WTC11 (cell line): ENCODE results near the gene FANCC. TPM values are rescaled to one million over a fixed set of nuclear protein-coding genes. Genes with fewer than 3 reads are reported as not detected.

ENCODE experiments used
- ATAC-seq: fragments of 200-7000 bp; cut with Tn5 transposase; 2 replicates; pipeline ENCODE4 v1.10.0; 2021; ENCODE audit warnings: mild to moderate bottlenecking, moderate library complexity
- CTCF ChIA-PET: fragments of 300-600 bp; sonication (Branson Sonifier 250); formaldehyde crosslinking; loops from one replicate; lab custom pipeline; 2021; ENCODE audit warnings: antibody characterized with exemption; lab: Charles Lee
- POLR2A ChIA-PET: fragments of 350-600 bp; sonication (Branson Sonifier 250); formaldehyde crosslinking; loops from one replicate; lab custom pipeline; 2021; ENCODE audit warnings: antibody characterized with exemption; lab: Charles Lee
- DNase-seq: peaks from one replicate; pipeline ENCODE4 v3.0.0; 2021; ENCODE audit warnings: low spot score
- H3K27ac Mint-ChIP-seq: 2 replicates; pipeline ENCODE4 v1.8.0; 2021; ENCODE audit warnings: mixed read lengths
- H3K27me3 Mint-ChIP-seq: 2 replicates; pipeline ENCODE4 v1.8.0; 2021; ENCODE audit warnings: low read depth, mild to moderate bottlenecking, moderate library complexity, mixed read lengths
- H3K36me3 Mint-ChIP-seq: 2 replicates; pipeline ENCODE4 v1.8.0; 2021; ENCODE audit warnings: mixed read lengths
- H3K4me1 Mint-ChIP-seq: 2 replicates; pipeline ENCODE4 v1.8.0; 2022; ENCODE audit warnings: mixed read lengths
- H3K4me3 Mint-ChIP-seq: 2 replicates; pipeline ENCODE4 v1.8.0; 2021; ENCODE audit warnings: mild to moderate bottlenecking, moderate library complexity, mixed read lengths
- H3K9me3 Mint-ChIP-seq: 2 replicates; pipeline ENCODE4 v1.8.0; 2021; ENCODE audit warnings: mixed read lengths
- AR ChIP-seq: fragments of 250-450 bp; sonication (Bioruptor Pico); IDR thresholded peaks from 2 replicates; pipeline ENCODE4 v1.9.0; 2021; ENCODE audit warnings: mild to moderate bottlenecking
- CREB1 ChIP-seq: sonication (generic); formaldehyde crosslinking; IDR thresholded peaks from 2 replicates; pipeline ENCODE4 v1.8.0; 2023; ENCODE audit warnings: mild to moderate bottlenecking, missing genetic modification reagents
- E2F5 ChIP-seq: sonication (generic); formaldehyde crosslinking; IDR thresholded peaks from 2 replicates; pipeline ENCODE4 v1.8.1; 2022; ENCODE audit warnings: mild to moderate bottlenecking, moderate library complexity, missing genetic modification reagents
- ELF4 ChIP-seq: sonication (generic); formaldehyde crosslinking; IDR thresholded peaks from 2 replicates; pipeline ENCODE4 v1.8.1; 2022; ENCODE audit warnings: low read depth, mild to moderate bottlenecking, moderate library complexity, missing genetic modification reagents
- FOXJ3 ChIP-seq: sonication (generic); formaldehyde crosslinking; IDR thresholded peaks from 2 replicates; pipeline ENCODE4 v1.9.0; 2021; ENCODE audit warnings: missing genetic modification reagents, mild to moderate bottlenecking, borderline replicate concordance
- FOXP4 ChIP-seq: sonication (generic); formaldehyde crosslinking; IDR thresholded peaks from 2 replicates; pipeline ENCODE4 v1.8.0; 2022; ENCODE audit warnings: mild to moderate bottlenecking, missing genetic modification reagents
- GRHL2 ChIP-seq: fragments of 250-450 bp; sonication (Bioruptor Pico); IDR thresholded peaks from 2 replicates; pipeline ENCODE4 v1.8.0; 2022; ENCODE audit warnings: mild to moderate bottlenecking, moderate library complexity; ENCODE audit not compliant: insufficient replicate concordance, severe bottlenecking
- IRF1 ChIP-seq: sonication (generic); formaldehyde crosslinking; IDR thresholded peaks from 2 replicates; pipeline ENCODE4 v1.8.0; 2023; ENCODE audit warnings: missing genetic modification reagents
- JAZF1 ChIP-seq: fragments of 250-450 bp; sonication (Bioruptor Pico); IDR thresholded peaks from 2 replicates; pipeline ENCODE4 v1.9.0; 2021; ENCODE audit warnings: moderate library complexity, mild to moderate bottlenecking, inconsistent platforms
- MAX ChIP-seq: sonication (generic); formaldehyde crosslinking; IDR thresholded peaks from 2 replicates; pipeline ENCODE4 v1.8.0; 2022; ENCODE audit warnings: mild to moderate bottlenecking, missing genetic modification reagents
- MXD4 ChIP-seq: fragments of 250-450 bp; sonication (Bioruptor Pico); IDR thresholded peaks from 2 replicates; pipeline ENCODE4 v1.8.0; 2021; ENCODE audit warnings: mild to moderate bottlenecking, moderate library complexity, borderline replicate concordance
- MYBL2 ChIP-seq: sonication (generic); formaldehyde crosslinking; IDR thresholded peaks from 2 replicates; pipeline ENCODE4 v1.8.1; 2023; ENCODE audit warnings: mild to moderate bottlenecking, moderate library complexity, missing genetic modification reagents
- NFE2L1 ChIP-seq: sonication (generic); formaldehyde crosslinking; IDR thresholded peaks from 2 replicates; pipeline ENCODE4 v1.8.1; 2023; ENCODE audit warnings: missing genetic modification reagents
- NFYB ChIP-seq: sonication (generic); formaldehyde crosslinking; conservative IDR thresholded peaks from 2 replicates; pipeline ENCODE4 v1.8.0; 2022; ENCODE audit warnings: low read depth, missing genetic modification reagents
- PRDM15 ChIP-seq: sonication (generic); formaldehyde crosslinking; IDR thresholded peaks from 2 replicates; pipeline ENCODE4 v1.8.0; 2022; ENCODE audit warnings: missing genetic modification reagents
- RELA ChIP-seq: sonication (generic); formaldehyde crosslinking; IDR thresholded peaks from 2 replicates; pipeline ENCODE4 v1.8.1; 2022; ENCODE audit warnings: missing genetic modification reagents, mild to moderate bottlenecking, borderline replicate concordance
- TEAD1 ChIP-seq: sonication (generic); formaldehyde crosslinking; IDR thresholded peaks from 2 replicates; pipeline ENCODE4 v1.8.0; 2022; ENCODE audit warnings: mild to moderate bottlenecking, missing genetic modification reagents
- ZBTB43 ChIP-seq: sonication (generic); formaldehyde crosslinking; IDR thresholded peaks from 2 replicates; pipeline ENCODE4 v1.8.1; 2023; ENCODE audit warnings: mild to moderate bottlenecking, missing genetic modification reagents
- ZNF317 ChIP-seq: sonication (generic); formaldehyde crosslinking; IDR thresholded peaks from 2 replicates; pipeline ENCODE4 v1.8.1; 2023; ENCODE audit warnings: low read depth, mild to moderate bottlenecking, moderate library complexity, missing genetic modification reagents, borderline replicate concordance
- ZNF416 ChIP-seq: fragments of 250-450 bp; sonication (Bioruptor Pico); IDR thresholded peaks from 2 replicates; pipeline ENCODE4 v1.9.0; 2021; ENCODE audit warnings: mild to moderate bottlenecking, inconsistent platforms
- ZNF423 ChIP-seq: fragments of 250-450 bp; sonication (Bioruptor Pico); IDR thresholded peaks from 2 replicates; pipeline ENCODE4 v2.1.2; 2022; ENCODE audit warnings: mild to moderate bottlenecking, moderate library complexity
- total RNA-seq: library from RNA; stranded (reverse); gene quantifications from 3 replicates; pipeline ENCODE4 v1.2.3, GENCODE V29; 2021

Gene FANCC
- total RNA-seq, 1 experiment from 2014 or later: 10.9 TPM

- TF ChIP-seq IRF1 (CRISPR knock-in tag) (no peak), JAZF1 (no peak), GRHL2 (CRISPR knock-in tag) (no peak), NFYB (CRISPR knock-in tag) (no peak), RELA (no peak), AR (CRISPR knock-in tag) (no peak)
These were observed 10.0 kb downstream of the FANCC start (continued) for GRCh38 chr9:95307538-95307937.

GRCh38 chr9:95306819-95307218 lies 10.7 kb downstream of the FANCC start:
- H3K36me3 Mint-ChIP-seq: no peaks in the 10 kb centered on the region
- CTCF ChIA-PET: interaction anchor here (0.5 to 3.6 kb wide), 2 partner anchors 11 to 29 kb away, joined by 4 to 10 read pairs; no protein-coding TSS in a partner anchor
- TF ChIP-seq TEAD1 (CRISPR knock-in tag): no peak
- no peak for TF ChIP-seq ZNF317 (CRISPR knock-in tag)
- no peak for TF ChIP-seq MYBL2 (CRISPR knock-in tag)
- no peak for TF ChIP-seq ZNF416 (CRISPR knock-in tag)
- TF ChIP-seq PRDM15 (CRISPR knock-in tag): no peak
- H3K4me3 Mint-ChIP-seq: no peak overlapping the region
- H3K27me3 Mint-ChIP-seq: no peaks in the 10 kb centered on the region
- no peak overlapping the region for H3K27ac Mint-ChIP-seq
- H3K4me1 Mint-ChIP-seq: peaks cover 17% of the 10 kb centered on the region
- no peaks in the 10 kb centered on the region for H3K9me3 Mint-ChIP-seq
- no peak for DNase-seq
- ATAC-seq: no peak
- POLR2A ChIA-PET: no interaction called here

GRCh38 chr9:95305770-95306492 lies 11.6 kb downstream of the FANCC start:
- H3K27ac Mint-ChIP-seq: no peak overlapping the region
- ATAC-seq (no peak), DNase-seq (no peak)
- CTCF ChIA-PET: interaction anchor here (3.6 kb wide), 1 partner anchor 30 kb away, joined by 10 read pairs; no protein-coding TSS in a partner anchor
- no peak overlapping the region for H3K4me3 Mint-ChIP-seq
- POLR2A ChIA-PET: no interaction called here
- H3K9me3 Mint-ChIP-seq: no peaks in the 10 kb centered on the region
- peaks cover 17% of the 10 kb centered on the region for H3K4me1 Mint-ChIP-seq
- H3K36me3 Mint-ChIP-seq: no peaks in the 10 kb centered on the region
- no peaks in the 10 kb centered on the region for H3K27me3 Mint-ChIP-seq
- no peak for TF ChIP-seq ELF4 (CRISPR knock-in tag)
- no peak for TF ChIP-seq CREB1 (CRISPR knock-in tag)
- no peak for TF ChIP-seq ZNF416 (CRISPR knock-in tag)
- TF ChIP-seq NFE2L1 (CRISPR knock-in tag): no peak
- no peak for TF ChIP-seq ZNF423 (CRISPR knock-in tag)
- TF ChIP-seq MAX (CRISPR knock-in tag): no peak
- TF ChIP-seq ZBTB43: no peak
- TF ChIP-seq MXD4 (CRISPR knock-in tag): no peak
- TF ChIP-seq NFYB (CRISPR knock-in tag): no peak
- TF ChIP-seq FOXJ3 (CRISPR knock-in tag): no peak
- no peak for TF ChIP-seq FOXP4 (CRISPR knock-in tag)
- TF ChIP-seq E2F5: no peak
